ENCODE measurements around the gene TSPAN5.

The TSPAN5 gene

GRCh38 chr4:98615991-98616390 lies 42.4 kb downstream of the TSPAN5 start:
- DNase-seq, result no peak

- DNase-seq, result no peak
These were observed 43.7 kb downstream of the TSPAN5 start for GRCh38 chr4:98614662-98615061.

GRCh38 chr4:98614094-98614493 lies 44.3 kb downstream of the TSPAN5 start:
- DNase-seq, result no peak

GRCh38 chr4:98613453-98614075 lies 44.8 kb downstream of the TSPAN5 start:
- no peak for DNase-seq

GRCh38 chr4:98612318-98613250 lies 45.8 kb downstream of the TSPAN5 start:
- DNase-seq, result no peak

- DNase-seq, result no peak
These were observed 46.6 kb downstream of the TSPAN5 start for GRCh38 chr4:98611677-98612317.

GRCh38 chr4:98610926-98611676 lies 47.3 kb downstream of the TSPAN5 start:
- no peak for DNase-seq

- no peak for DNase-seq
These were observed 48.0 kb downstream of the TSPAN5 start for GRCh38 chr4:98610431-98610830.

GRCh38 chr4:98609934-98610333 lies 48.5 kb downstream of the TSPAN5 start:
- no peak for DNase-seq

- DNase-seq, result no peak
These were observed 50.1 kb downstream of the TSPAN5 start for GRCh38 chr4:98608356-98608755.

GRCh38 chr4:98606894-98607293 lies 51.5 kb downstream of the TSPAN5 start:
- no peak for DNase-seq

- DNase-seq, result no peak
These were observed 53.2 kb downstream of the TSPAN5 start for GRCh38 chr4:98605216-98605615.

GRCh38 chr4:98604723-98605122 lies 53.7 kb downstream of the TSPAN5 start:
- DNase-seq, result no peak

GRCh38 chr4:98603683-98604521 lies 54.5 kb downstream of the TSPAN5 start:
- DNase-seq, result no peak

GRCh38 chr4:98602270-98602669 lies 56.1 kb downstream of the TSPAN5 start:
- DNase-seq, result no peak

- no peak for DNase-seq
These were observed 56.7 kb downstream of the TSPAN5 start for GRCh38 chr4:98601708-98602107.

GRCh38 chr4:98599617-98600205 lies 58.7 kb downstream of the TSPAN5 start:
- DNase-seq, result no peak

- no peak for DNase-seq
These were observed 71.5 kb downstream of the TSPAN5 start for GRCh38 chr4:98586962-98587354.

GRCh38 chr4:98586291-98586961 lies 72.0 kb downstream of the TSPAN5 start:
- DNase-seq, result no peak

- DNase-seq, result no peak
These were observed 72.8 kb downstream of the TSPAN5 start for GRCh38 chr4:98585596-98585995.

- no peak for DNase-seq
These were observed 74.1 kb downstream of the TSPAN5 start for GRCh38 chr4:98584265-98584664.

All from amniotic stem cell (primary cell).